ENCODE measurements around the gene DUSP5. TPM values are rescaled to one million over a fixed set of nuclear protein-coding genes. Genes with fewer than 3 reads are reported as not detected.

Gene DUSP5
- total and polyA plus RNA-seq, 9 donors, result 2.5 to 21.6 (median 6.2) TPM

- Histone ChIP-seq H3K9me3 (no peaks in the 10 kb centered on the region), H3K4me1 (ENCODE audit: insufficient read depth) (peaks cover 3% of the 10 kb centered on the region), H3K4me3 (no peak overlapping the region), H3K27ac (no peak overlapping the region), H3K27me3 (no peaks in the 10 kb centered on the region), H3K36me3 (no peaks in the 10 kb centered on the region)
- TF ChIP-seq EP300 (IDR thresholded peaks at IDR 0.05) (no peak), CTCF (IDR thresholded peaks at IDR 0.05) (no peak), POLR2A (IDR thresholded peaks at IDR 0.05) (no peak)
- no peak for DNase-seq
- intact Hi-C loops (cut with DNase I), result no loop called here
- WGBS, 3 donors, result 75 to 86% (median 79%) methylated on average over 2 of the region's 2 CpGs
Measured at GRCh38 chr10:110534571-110534970, 36.9 kb downstream of the DUSP5 start.

GRCh38 chr10:110535958-110536891 is 38.5 kb downstream of the DUSP5 start:
- Histone ChIP-seq H3K27me3 (no peaks in the 10 kb centered on the region), H3K27ac (no peak overlapping the region), H3K36me3 (no peaks in the 10 kb centered on the region), H3K4me3 (no peak overlapping the region), H3K9me3 (no peaks in the 10 kb centered on the region), H3K4me1 (ENCODE audit: insufficient read depth) (no peaks in the 10 kb centered on the region)
- no peak for TF ChIP-seq POLR2A (IDR thresholded peaks at IDR 0.05)
- 50 to 55% (median 53%) methylated on average over 12 of the region's 12 CpGs for WGBS, 3 donors
- intact Hi-C loops (cut with DNase I), result no loop called here
- DNase-seq, result no peak

- WGBS, 3 donors, result 76 to 90% (median 89%) methylated on average over 4 of the region's 4 CpGs
- intact Hi-C loops (cut with DNase I), result no loop called here
- no peak overlapping the region for H3K4me3 ChIP-seq
- no peaks in the 10 kb centered on the region for H3K4me1 ChIP-seq (ENCODE audit: insufficient read depth)
- H3K27ac ChIP-seq, result no peak overlapping the region
- H3K27me3 ChIP-seq, result no peaks in the 10 kb centered on the region
- H3K9me3 ChIP-seq, result no peaks in the 10 kb centered on the region
- TF ChIP-seq EP300 (IDR thresholded peaks at IDR 0.05) (no peak), POLR2A (IDR thresholded peaks at IDR 0.05) (no peak), CTCF (IDR thresholded peaks at IDR 0.05) (no peak)
- DNase-seq, result no peak
- no peaks in the 10 kb centered on the region for H3K36me3 ChIP-seq
Measured at GRCh38 chr10:110539091-110539490, 41.4 kb downstream of the DUSP5 start.

- Histone ChIP-seq H3K27me3 (no peaks in the 10 kb centered on the region), H3K27ac (no peak overlapping the region), H3K9me3 (no peaks in the 10 kb centered on the region), H3K36me3 (no peaks in the 10 kb centered on the region), H3K4me1 (ENCODE audit: insufficient read depth) (no peaks in the 10 kb centered on the region), H3K4me3 (no peak overlapping the region)
- no peak for DNase-seq
- intact Hi-C loops (cut with DNase I), result loop anchor here in 1 of 4 donors (10.0 kb wide), 1 partner anchor 395 kb away; no protein-coding TSS in a partner anchor
- 32 to 90% (median 81%) methylated on average over 1 of the region's 1 CpG for WGBS, 3 donors
- no peak for TF ChIP-seq POLR2A (IDR thresholded peaks at IDR 0.05)
- no peak for TF ChIP-seq CTCF (IDR thresholded peaks at IDR 0.05)
- TF ChIP-seq EP300 (IDR thresholded peaks at IDR 0.05), result no peak
Measured at GRCh38 chr10:110540031-110540430, 42.3 kb downstream of the DUSP5 start.

- Histone ChIP-seq H3K27ac (no peak overlapping the region), H3K4me3 (no peak overlapping the region), H3K36me3 (no peaks in the 10 kb centered on the region), H3K27me3 (no peaks in the 10 kb centered on the region), H3K4me1 (ENCODE audit: insufficient read depth) (no peaks in the 10 kb centered on the region), H3K9me3 (no peaks in the 10 kb centered on the region)
- DNase-seq, result no peak
- intact Hi-C loops (cut with DNase I), result loop anchor here (5.0 to 10.0 kb wide), 3 partner anchors 233 to 408 kb away; no protein-coding TSS in a partner anchor
- TF ChIP-seq POLR2A (IDR thresholded peaks at IDR 0.05) (no peak), CTCF (IDR thresholded peaks at IDR 0.05) (no peak), EP300 (IDR thresholded peaks at IDR 0.05) (no peak)
Measured at GRCh38 chr10:110544958-110545537, 47.3 kb downstream of the DUSP5 start.
